K562 (cell line): ENCODE measurements around the gene SDS.

Source experiments
- RREB1 ChIP-seq: fragments of 250-450 bp; sonication (Bioruptor Pico); IDR thresholded peaks from 2 replicates; pipeline ENCODE4 v1.4.0; 2020
- SFPQ ChIP-seq: fragments of 200-400 bp; formaldehyde crosslinking; IDR thresholded peaks from 2 replicates; pipeline ENCODE4 v1.6.1; 2017; ENCODE audit warnings: mild to moderate bottlenecking, low read depth, low read length, moderate library complexity
- SP1 ChIP-seq: sonication (generic); formaldehyde crosslinking; IDR thresholded peaks from 2 replicates; pipeline ENCODE4 v1.8.1; 2022; ENCODE audit warnings: mild to moderate bottlenecking, missing genetic modification reagents
- TAF1 ChIP-seq: IDR thresholded peaks from 2 replicates; pipeline ENCODE4 v1.6.1; 2011; ENCODE audit warnings: mild to moderate bottlenecking, low read length, moderate library complexity; ENCODE audit not compliant: insufficient read depth, control insufficient read depth, severe bottlenecking; ENCODE audit errors: extremely low read depth
- TCF7 ChIP-seq: sonication (generic); IDR thresholded peaks from 2 replicates; pipeline ENCODE4 v1.6.1; 2016; ENCODE audit warnings: antibody characterized with exemption, borderline replicate concordance

DNA sequence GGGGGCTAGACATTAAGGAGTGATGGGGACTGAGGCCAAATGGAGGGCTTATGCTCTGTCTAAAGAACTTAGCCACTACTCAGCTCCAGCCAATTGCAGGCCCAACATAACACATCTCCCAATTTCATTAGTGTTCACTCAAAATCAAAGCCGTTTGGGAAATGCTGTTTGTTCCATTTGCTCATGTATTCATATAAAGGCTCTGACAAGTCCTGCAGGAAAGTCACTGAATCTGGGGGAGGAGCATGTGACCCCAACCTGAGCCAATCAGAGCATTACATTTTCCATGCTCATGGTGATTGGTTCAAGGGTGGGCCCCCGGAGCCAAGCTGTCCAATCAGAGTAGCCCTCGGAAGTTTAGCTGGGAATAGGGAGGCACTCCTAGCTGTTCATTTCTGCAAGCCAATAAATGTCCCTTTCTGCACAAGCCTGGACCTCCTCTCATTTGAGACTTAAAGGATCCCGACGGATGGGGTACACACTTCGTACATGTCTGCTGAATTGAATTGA is 39.4 kb upstream of the SDS start:
- TF ChIP-seq SFPQ (no peak), TCF7 (no peak), RREB1 (CRISPR knock-in tag) (no peak), SP1 (CRISPR knock-in tag) (no peak), TAF1 (no peak)
